ENCODE measurements around the gene FOXL2.

The FOXL2 gene

DNA sequence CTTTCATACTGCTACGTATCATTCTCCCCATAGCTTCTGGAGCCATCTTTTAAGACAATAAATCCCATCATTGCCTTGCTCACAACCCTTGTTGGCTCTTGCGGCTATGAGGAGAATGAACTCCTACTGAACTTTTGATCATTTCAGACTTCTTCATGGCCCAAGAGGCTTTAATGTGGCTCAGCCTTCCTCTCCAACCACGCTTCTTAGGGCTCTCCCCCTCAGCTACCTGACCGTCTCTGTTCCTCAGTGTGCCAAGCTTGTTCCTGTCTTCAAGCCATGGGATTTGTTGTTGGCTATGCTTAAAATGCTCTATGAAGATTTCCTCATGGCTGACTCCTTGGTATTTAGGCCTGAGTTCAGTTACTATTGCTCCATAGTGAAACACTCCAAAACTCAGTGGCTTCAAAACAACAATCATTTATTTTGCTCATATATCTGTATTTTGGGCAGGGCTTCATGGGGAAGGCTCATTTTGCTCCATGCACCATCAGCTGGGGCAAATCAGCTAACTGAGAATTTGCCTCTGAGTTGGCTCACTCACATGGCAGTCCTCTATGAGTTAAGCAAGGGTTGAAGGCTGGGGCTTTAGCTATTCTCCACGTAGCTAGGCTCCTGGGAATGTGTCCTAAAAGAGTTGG is 47.5 kb downstream of the FOXL2 start:
- no peak for DNase-seq
- intact Hi-C loops (cut with DNase I), result no loop called here

DNA sequence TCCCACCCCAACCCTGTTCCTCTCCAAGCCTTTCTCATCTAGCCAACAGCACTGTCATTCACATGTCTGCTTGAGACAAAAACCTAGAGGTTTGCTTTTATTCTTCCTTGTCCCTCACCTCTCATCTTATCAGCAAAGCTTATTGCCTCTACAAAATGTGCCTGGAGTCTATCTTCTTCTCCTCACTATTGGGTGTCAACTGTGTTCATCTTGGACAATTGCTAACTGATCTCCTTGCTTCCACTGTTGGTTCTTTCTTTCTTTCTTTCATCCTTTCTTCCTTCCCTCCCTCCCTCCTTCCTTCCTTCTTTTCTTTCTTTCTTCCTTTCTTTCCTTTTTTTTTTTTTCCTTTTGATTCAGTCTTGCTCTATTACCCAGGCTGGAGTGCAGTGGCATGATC is 48.2 kb downstream of the FOXL2 start:
- no peak for DNase-seq
- intact Hi-C loops (cut with DNase I), result no loop called here

DNA sequence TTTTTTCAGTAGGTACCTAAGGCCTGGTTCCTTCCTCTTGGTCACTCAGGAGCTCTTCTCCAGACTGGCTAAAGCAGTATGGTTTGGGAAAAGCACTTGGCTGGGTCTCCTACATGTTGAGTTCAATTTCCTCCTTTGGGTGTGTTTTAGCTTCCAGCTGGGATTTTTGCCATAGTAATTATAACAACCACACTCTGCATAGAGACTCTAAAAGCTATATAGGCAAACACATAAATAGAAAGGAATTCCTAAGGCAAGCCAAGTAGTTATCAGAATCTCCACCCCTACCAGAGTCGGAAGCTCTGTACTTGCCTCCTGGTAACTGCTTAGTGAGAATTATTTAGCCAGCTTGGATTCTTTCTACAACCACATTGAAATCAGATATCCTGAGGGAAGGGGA is 48.6 kb downstream of the FOXL2 start:
- DNase-seq, result no peak
- intact Hi-C loops (cut with DNase I), result no loop called here
